Fibroblast of pulmonary artery (primary cell): ENCODE measurements around the gene TMEM164.

Source experiments
- DNase-seq: peaks from one replicate; pipeline ENCODE4 v3.0.0-alpha.2; 2010; ENCODE audit warnings: low read depth
- H3K4me3 ChIP-seq: replicated peaks from 2 replicates; pipeline ENCODE4 v1.5.1; 2011; ENCODE audit warnings: low read depth, mild to moderate bottlenecking, control low read depth, low read length, moderate library complexity
- TF ChIP-seq, protein P1 (sequence below): IDR thresholded peaks from 2 replicates; pipeline ENCODE4 v1.5.1; 2011; ENCODE audit warnings: mild to moderate bottlenecking, control low read depth, low read length, inconsistent platforms; ENCODE audit errors: missing control alignments

TMEM164 gene

DNA sequence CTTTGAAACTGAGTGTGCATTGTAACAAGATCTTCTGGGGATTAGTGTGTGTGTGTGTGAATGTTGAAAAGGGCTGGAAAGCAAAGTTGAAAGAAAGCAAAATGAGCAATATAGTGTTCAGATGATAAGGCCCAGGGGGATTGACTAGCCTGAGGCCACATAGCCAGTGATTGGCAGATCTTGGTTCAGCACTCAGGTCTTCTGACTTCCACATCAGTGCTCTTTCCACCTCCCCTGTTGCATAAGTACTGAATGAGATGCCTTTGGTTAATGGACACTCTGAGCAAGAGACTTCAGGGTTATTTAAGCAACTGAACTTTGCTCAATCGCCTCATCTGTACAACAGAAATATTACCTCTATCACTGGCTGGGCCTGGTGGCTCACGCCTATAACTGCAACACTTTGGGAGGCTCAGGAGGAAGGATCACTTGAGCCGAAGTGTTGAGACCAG, 120.4 kb downstream of the TMEM164 start:
- TF ChIP-seq, protein P1, sequence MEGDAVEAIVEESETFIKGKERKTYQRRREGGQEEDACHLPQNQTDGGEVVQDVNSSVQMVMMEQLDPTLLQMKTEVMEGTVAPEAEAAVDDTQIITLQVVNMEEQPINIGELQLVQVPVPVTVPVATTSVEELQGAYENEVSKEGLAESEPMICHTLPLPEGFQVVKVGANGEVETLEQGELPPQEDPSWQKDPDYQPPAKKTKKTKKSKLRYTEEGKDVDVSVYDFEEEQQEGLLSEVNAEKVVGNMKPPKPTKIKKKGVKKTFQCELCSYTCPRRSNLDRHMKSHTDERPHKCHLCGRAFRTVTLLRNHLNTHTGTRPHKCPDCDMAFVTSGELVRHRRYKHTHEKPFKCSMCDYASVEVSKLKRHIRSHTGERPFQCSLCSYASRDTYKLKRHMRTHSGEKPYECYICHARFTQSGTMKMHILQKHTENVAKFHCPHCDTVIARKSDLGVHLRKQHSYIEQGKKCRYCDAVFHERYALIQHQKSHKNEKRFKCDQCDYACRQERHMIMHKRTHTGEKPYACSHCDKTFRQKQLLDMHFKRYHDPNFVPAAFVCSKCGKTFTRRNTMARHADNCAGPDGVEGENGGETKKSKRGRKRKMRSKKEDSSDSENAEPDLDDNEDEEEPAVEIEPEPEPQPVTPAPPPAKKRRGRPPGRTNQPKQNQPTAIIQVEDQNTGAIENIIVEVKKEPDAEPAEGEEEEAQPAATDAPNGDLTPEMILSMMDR: no peak
- peak; percentile 29 for DNase-seq

DNA sequence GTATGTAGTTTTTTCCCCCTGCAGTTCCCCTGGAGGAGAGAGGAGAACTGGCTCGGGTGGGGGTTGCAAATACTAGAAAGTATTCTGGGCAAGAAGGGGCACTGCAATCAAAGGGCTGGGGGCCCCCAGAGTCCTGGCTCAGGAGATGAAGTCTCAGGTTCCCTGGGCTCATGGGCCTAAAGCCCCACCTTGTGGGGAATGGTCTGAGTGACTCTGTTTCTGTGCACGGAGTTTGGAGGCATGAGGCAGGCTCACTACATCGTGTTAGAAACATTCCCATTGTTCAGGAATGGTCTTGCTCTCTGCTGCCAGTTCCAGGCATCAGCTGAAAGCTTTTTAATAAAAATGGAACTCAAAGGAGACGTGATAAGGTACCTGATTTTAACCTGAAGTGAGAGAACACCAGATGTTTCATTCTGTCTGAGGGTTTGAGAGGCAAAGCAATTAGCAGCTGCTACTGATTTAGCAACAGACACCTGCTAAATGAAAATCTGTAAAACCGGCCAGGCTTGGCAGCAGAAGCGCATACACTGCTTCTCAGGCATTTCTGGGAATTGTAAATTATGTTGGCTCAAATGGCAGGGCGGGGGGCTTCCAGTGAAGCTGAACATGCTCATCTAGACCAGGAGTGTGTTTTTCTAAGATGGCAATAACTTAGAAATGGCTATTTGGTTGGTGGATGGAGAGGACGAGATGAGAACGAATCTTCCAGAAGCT, 122.7 kb downstream of the TMEM164 start:
- TF ChIP-seq, protein P1: peak; percentile 30
- DNase-seq: peak; percentile 28

More for the DNA sequence above, 120.4 kb downstream of the TMEM164 start:
- no peak overlapping the region for H3K4me3 ChIP-seq

DNA sequence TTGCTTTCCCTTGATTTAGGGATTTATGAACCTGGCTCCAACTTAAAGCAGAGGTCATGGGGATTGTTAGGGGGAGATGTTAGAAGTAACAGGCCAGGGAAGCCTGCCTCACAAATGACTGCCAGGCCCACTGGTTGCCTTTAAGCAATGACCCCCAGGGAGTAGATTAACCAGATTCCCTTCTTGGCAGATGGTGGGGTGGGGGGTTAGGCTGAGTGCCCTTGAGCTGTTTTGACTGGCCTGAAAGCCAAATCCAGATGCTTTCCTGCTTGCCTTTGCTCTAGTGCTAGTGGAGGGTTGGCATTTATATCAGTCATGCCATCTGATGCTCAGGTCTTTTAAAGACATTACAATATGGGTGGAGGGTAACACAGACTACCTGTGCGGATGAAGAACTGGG, 128.1 kb downstream of the TMEM164 start:
- H3K4me3 ChIP-seq: no peak overlapping the region
- TF ChIP-seq, protein P1: no peak
- no peak for DNase-seq

More for the DNA sequence above, 122.7 kb downstream of the TMEM164 start:
- H3K4me3 ChIP-seq: no peak overlapping the region

DNA sequence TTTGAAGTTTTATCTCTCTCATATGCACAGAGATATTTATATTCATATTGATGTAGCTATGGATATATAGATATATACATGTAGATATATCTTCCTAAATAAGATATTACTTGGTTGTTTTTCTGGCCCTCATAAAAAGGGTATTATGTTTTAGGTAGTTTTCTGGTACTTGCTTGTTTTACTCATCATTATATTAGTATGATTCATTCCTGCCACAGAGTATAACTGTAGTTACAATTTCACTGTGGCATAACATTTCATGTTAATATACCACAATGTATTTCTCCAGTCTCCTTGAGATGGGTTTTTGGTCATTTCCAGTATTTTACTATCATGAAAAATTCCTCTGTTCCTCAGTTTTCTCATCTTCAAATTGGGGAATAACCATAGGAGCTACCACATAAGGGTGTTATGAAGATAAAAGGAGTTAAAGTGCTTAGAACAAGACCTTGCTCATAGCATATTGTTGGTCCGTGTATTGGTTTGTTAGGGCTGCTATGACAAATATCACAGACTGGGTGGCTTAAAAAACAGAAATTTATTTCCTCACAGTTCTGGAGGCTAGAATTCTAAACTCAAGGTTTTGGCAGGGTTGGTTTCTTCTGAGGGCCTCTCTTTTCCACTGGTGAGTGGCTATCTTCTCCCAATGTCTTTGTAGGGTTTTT, 129.7 kb downstream of the TMEM164 start:
- no peak overlapping the region for H3K4me3 ChIP-seq
- TF ChIP-seq, protein P1: no peak
- DNase-seq: no peak

DNA sequence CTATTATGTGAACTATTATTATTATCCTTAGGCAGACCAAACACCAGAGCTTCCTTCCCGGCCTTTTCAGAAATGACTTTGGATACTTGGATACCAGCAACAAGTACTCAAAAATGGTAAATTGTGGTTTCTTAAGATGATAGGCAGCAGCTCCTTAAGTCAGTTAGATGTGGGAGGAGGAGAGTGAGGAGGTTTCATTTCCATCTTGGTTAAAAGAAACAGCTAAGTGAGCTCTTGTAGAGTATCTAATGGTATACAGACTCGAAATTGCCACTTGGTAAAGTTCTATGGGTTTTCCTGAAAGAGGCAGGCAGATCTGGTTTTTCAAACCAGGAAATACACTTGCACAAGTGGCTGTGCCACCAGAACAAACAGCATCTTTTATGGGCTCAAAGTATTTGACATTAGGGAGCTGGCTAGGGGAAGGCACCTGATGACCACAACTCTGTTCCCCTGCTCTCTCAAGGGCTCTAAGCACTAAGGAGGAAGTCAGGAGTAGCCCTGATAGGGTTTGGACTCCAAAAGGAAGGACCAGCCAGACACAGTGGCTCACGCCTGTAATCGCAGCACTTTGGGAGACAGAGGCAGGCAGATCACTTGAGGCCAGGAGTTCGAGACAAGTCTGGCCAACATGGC, 130.9 kb downstream of the TMEM164 start:
- TF ChIP-seq, protein P1: no peak
- DNase-seq: no peak
- no peak overlapping the region for H3K4me3 ChIP-seq

DNA sequence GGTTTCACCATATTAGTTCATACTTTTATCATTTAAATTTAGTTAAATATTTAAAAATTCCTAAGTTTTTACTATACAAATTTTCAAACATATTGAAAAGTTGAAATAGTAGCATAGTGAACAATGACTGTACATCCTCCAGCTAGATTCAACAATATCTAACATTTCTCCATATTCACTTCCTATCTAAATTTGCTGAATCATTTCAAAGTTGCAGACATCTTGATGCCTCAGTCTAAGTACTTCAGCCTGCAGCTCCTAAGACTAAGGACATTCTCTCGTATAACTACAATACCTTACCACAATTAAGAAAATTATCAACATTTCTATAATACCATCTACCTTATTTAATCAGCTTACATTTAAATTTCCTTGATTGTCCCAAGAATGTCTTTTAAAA, 132.7 kb downstream of the TMEM164 start:
- TF ChIP-seq, protein P1: no peak
- no peak overlapping the region for H3K4me3 ChIP-seq
- DNase-seq: peak; percentile 35
